Measurements from ENCODE around the gene ROR2. TPM values are rescaled to one million over a fixed set of nuclear protein-coding genes. Genes with fewer than 3 reads are reported as not detected.

Gene ROR2
- total RNA-seq, 1 experiment from 2014 or later: 2.7 TPM

DNA sequence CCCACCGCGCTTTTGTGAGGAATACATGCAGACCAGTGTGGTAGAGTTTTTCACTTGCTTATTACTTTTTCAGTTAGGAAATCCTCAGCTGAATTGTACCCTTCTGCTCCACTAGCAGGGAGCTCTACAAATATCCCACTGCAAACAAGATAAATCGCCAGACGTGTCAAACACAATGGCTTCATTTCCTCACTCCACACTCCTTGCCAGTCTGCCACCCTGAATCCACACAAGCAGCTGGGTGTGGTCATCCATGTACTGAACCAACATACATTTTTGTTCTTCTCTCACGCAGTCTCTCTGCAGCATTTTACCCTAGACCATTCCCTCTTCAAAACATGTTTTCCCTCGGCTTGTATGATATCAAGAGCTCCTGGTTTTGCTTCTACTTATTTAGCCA, 3.7 kb upstream of the ROR2 start:
- Histone ChIP-seq H3K18ac (ENCODE audit: insufficient read length, low read depth, low read length) (no peak overlapping the region), H4K91ac (ENCODE audit: insufficient read length, low read depth, low read length) (no peak overlapping the region), H3K9me3 (ENCODE audit: control insufficient read depth, low read depth, low read length) (no peaks in the 10 kb centered on the region), H2BK5ac (ENCODE audit: insufficient read length, low read length) (no peak overlapping the region), H2BK20ac (ENCODE audit: low read depth, low read length, poor library complexity, severe bottlenecking) (no peak overlapping the region), H3K27ac (ENCODE audit: insufficient read length, low read depth, low read length) (no peak overlapping the region), H3K14ac (ENCODE audit: insufficient read depth, low read length) (no peak overlapping the region), H3K27me3 (ENCODE audit: insufficient read depth, low read length) (peaks cover 11% of the 10 kb centered on the region; the same call in 1 of the 2 replicates), H3T11ph (ENCODE audit: low read length) (no peak overlapping the region), H3K23ac (ENCODE audit: insufficient read length, low read depth, low read length) (no peak overlapping the region), H3K9ac (ENCODE audit: extremely low read depth, insufficient read length, low read length) (no peak overlapping the region), H4K20me1 (ENCODE audit: control insufficient read depth, insufficient read depth, insufficient read length) (no peaks in the 10 kb centered on the region), H3K79me2 (ENCODE audit: insufficient read depth, low read length) (no peaks in the 10 kb centered on the region; the same call in 1 of the 2 replicates), H4K5ac (ENCODE audit: insufficient read length, low read depth, low read length) (no peak overlapping the region), H3K23me2 (ENCODE audit: insufficient read length, low read depth, low read length, poor library complexity, severe bottlenecking) (peaks cover 11% of the 10 kb centered on the region), H4K8ac (replicated peaks; ENCODE audit: insufficient read length, low read depth, low read length) (no peak overlapping the region), H2AK5ac (ENCODE audit: insufficient read length, low read length) (no peak overlapping the region), H2AFZ (ENCODE audit: low read length) (no peak overlapping the region), H3K79me1 (ENCODE audit: insufficient read depth, low read depth, low read length, poor library complexity, severe bottlenecking) (no peaks in the 10 kb centered on the region), H3K4me1 (ENCODE audit: insufficient read depth, low read length) (no peaks in the 10 kb centered on the region; the same call in 1 of the 2 replicates), H3K56ac (ENCODE audit: insufficient read length, low read depth, low read length) (no peak overlapping the region), H3K4ac (ENCODE audit: low read depth, low read length) (no peak overlapping the region), H2BK12ac (ENCODE audit: insufficient read length, low read depth, low read length) (no peak overlapping the region), H3K4me2 (ENCODE audit: insufficient read depth, insufficient read length, low read length) (no peak overlapping the region), H2BK15ac (ENCODE audit: low read depth, low read length) (no peak overlapping the region), H2BK120ac (ENCODE audit: low read depth, low read length, poor library complexity, severe bottlenecking) (no peak overlapping the region)
- TF ChIP-seq, protein P1, sequence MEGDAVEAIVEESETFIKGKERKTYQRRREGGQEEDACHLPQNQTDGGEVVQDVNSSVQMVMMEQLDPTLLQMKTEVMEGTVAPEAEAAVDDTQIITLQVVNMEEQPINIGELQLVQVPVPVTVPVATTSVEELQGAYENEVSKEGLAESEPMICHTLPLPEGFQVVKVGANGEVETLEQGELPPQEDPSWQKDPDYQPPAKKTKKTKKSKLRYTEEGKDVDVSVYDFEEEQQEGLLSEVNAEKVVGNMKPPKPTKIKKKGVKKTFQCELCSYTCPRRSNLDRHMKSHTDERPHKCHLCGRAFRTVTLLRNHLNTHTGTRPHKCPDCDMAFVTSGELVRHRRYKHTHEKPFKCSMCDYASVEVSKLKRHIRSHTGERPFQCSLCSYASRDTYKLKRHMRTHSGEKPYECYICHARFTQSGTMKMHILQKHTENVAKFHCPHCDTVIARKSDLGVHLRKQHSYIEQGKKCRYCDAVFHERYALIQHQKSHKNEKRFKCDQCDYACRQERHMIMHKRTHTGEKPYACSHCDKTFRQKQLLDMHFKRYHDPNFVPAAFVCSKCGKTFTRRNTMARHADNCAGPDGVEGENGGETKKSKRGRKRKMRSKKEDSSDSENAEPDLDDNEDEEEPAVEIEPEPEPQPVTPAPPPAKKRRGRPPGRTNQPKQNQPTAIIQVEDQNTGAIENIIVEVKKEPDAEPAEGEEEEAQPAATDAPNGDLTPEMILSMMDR (conservative IDR thresholded peaks at IDR 0.05): no peak
- peaks cover 51% of the 10 kb centered on the region for H3K27me3 Mint-ChIP-seq (ENCODE audit: low read depth)
- no peak for DNase-seq
- no peaks in the 10 kb centered on the region for H3K9me3 Mint-ChIP-seq
- no peaks in the 10 kb centered on the region for H3K36me3 Mint-ChIP-seq (ENCODE audit: insufficient read depth in 1 of 3, low read depth in 3 of 3)
- WGBS (ENCODE audit: extremely low coverage, insufficient read length, low lambda C conversion rate): no CpG with 5 or more reads among the region's 6 CpGs
- H3K4me3 Mint-ChIP-seq: no peak overlapping the region
- H3K4me1 Mint-ChIP-seq: peaks cover 11% of the 10 kb centered on the region in 2 experiments
- H3K27ac Mint-ChIP-seq: no peak overlapping the region
